ENCODE data around the gene SPRED3.
A peak's percentile ranks its signal among the peaks of the same experiment; 100 is the strongest.

DNA sequence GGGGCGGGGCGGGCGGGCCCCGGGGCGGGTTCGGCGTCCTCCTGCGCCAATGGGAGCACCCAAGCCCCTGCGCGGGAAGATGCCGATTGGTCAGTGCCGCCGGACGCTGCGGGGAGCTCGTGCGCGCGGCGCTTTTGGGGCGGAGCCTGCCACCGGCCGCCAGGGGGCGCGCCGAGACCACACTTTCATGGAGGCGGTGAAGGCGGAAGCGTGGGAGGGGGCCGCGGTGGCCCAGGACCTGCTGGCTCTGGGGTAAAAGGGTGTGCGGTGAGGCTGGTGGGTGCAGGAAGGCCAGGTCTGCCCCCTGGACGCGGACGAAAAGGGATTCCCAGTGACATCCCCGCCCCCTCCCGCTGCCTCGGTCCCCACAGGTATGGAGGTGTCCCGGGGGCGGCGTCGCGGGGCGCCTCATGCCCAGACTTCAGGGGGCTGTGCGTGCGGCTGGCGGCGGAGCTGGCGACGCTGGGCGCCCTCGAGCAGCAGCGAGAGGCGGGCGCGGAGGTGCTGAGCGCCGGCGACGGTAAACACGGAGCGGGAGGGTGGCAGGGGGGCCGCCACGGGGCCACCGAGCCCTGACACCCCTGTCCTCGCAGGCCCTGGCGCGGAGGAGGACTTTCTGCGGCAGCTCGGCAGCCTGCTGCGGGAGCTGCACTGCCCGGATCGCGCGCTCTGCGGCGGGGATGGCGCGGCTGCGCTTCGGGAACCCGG, 14.6 kb downstream of the SPRED3 start, which contains the start of gene FAM98C:
- TF ChIP-seq, protein P1, sequence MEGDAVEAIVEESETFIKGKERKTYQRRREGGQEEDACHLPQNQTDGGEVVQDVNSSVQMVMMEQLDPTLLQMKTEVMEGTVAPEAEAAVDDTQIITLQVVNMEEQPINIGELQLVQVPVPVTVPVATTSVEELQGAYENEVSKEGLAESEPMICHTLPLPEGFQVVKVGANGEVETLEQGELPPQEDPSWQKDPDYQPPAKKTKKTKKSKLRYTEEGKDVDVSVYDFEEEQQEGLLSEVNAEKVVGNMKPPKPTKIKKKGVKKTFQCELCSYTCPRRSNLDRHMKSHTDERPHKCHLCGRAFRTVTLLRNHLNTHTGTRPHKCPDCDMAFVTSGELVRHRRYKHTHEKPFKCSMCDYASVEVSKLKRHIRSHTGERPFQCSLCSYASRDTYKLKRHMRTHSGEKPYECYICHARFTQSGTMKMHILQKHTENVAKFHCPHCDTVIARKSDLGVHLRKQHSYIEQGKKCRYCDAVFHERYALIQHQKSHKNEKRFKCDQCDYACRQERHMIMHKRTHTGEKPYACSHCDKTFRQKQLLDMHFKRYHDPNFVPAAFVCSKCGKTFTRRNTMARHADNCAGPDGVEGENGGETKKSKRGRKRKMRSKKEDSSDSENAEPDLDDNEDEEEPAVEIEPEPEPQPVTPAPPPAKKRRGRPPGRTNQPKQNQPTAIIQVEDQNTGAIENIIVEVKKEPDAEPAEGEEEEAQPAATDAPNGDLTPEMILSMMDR (IDR thresholded peaks at IDR 0.05), result peak; percentile 88 to 99 (median 96)
- peak in 1 of 2 donors; percentile 28 for TF ChIP-seq POLR2A (IDR thresholded peaks at IDR 0.05)

Data from adrenal gland (tissue), 5 donors.